ENCODE measurements around the gene SLC7A10. TPM values are rescaled to one million over a fixed set of nuclear protein-coding genes. Genes with fewer than 3 reads are reported as not detected.

The SLC7A10 gene
- total RNA-seq, 1 donor from 2014 or later = 1.4 TPM

DNA sequence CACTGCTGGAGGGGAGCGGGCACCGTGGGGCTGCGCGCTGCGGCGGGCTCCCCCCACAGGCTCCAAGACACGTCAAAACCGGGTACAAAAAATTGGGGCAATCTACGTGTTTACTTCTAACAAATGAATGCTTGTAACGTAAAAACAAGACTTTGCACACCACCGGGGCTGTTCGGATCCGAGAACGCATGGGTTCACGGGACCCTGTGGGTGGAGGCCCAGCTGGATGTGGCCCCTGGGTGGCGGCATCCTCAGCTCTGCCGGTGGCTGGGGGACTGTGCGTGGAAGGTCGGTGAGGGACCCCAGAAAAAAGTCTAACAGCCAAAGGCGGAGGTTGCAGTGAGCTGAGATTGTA is 10.3 kb upstream of the SLC7A10 start:
- H3K36me3 Mint-ChIP-seq (ENCODE audit: low read depth) = no peaks in the 10 kb centered on the region
- no peak for TF ChIP-seq CTCF (conservative IDR thresholded peaks at IDR 0.05)
- no peak overlapping the region for H3K27ac Mint-ChIP-seq (ENCODE audit: unreplicated experiment)
- H3K27me3 Mint-ChIP-seq (ENCODE audit: low read depth) = peaks cover 12% of the 10 kb centered on the region
- no peaks in the 10 kb centered on the region for H3K4me1 Mint-ChIP-seq
- H3K4me3 Mint-ChIP-seq = no peak overlapping the region
- H3K9me3 Mint-ChIP-seq = no peaks in the 10 kb centered on the region
- no peak for DNase-seq (ENCODE audit: low read depth, low spot score)

DNA sequence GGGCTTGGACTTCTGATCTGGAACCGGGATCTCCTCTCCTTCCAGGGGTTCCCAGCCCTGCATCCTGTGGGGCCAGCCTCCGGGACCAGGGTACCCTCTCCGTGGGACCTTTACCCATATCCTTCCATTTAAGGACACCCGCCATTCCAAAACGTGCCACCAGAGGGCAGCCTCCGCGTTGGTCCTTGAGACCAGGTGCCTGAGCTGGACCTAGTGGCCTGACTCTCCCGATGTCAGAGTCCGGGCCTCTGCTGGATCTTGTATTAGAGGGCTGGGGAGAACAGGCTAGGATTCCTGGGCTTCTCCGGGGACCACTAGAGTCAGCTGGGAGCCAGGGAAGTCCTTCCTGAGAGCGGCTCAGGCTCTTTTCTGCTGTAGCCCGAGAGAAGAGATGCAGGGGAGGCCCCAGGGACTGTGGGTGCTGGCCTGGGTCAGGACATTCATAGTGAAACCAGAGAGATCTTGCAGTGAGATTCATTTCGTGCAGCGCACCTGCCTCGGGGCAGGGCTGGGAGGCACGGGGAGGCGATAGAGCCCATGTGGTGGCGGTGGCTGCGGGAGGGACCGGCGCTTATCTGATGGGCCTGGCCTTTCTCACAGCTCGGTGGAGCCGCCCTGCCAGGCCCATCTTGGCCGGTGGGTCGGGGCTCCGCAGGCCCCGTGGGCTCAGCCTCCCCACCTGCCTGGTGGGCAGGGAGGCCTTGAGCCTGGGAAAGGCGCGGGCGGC is 9.8 kb upstream of the SLC7A10 start:
- Mint-ChIP-seq H3K27ac (ENCODE audit: unreplicated experiment) (no peak overlapping the region), H3K27me3 (ENCODE audit: low read depth) (peaks cover 17% of the 10 kb centered on the region), H3K9me3 (no peaks in the 10 kb centered on the region), H3K36me3 (ENCODE audit: low read depth) (no peaks in the 10 kb centered on the region), H3K4me3 (no peak overlapping the region), H3K4me1 (no peaks in the 10 kb centered on the region)
- peak; percentile 94 for DNase-seq (ENCODE audit: low read depth, low spot score)
- TF ChIP-seq CTCF (conservative IDR thresholded peaks at IDR 0.05) = peak; percentile 90

DNA sequence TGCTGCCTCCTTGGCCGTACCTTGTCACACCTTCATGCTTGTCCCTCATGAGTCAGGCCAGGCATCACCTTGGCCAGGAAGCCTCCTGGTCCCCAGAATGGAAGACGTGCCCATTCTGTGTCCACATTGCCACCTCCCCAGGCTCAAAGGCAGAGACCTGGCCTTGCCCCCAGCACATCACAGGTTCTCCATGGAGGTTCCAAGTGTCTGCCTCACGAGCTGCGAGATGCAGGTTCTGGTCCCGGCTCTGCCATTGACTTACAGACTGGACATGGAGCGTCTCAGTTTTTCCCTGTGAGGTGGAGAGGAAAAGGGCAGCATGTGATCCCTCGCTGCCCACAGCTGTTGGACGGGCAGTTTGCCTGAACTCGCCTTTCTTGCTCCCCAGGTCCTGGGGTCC is 9.1 kb upstream of the SLC7A10 start:
- Mint-ChIP-seq H3K4me3 (no peak overlapping the region), H3K27ac (ENCODE audit: unreplicated experiment) (no peak overlapping the region), H3K36me3 (ENCODE audit: low read depth) (no peaks in the 10 kb centered on the region), H3K27me3 (ENCODE audit: low read depth) (peaks cover 24% of the 10 kb centered on the region), H3K9me3 (no peaks in the 10 kb centered on the region), H3K4me1 (no peaks in the 10 kb centered on the region)
- DNase-seq (ENCODE audit: low read depth, low spot score) = no peak
- TF ChIP-seq CTCF (conservative IDR thresholded peaks at IDR 0.05) = no peak

- H3K4me1 Mint-ChIP-seq = no peaks in the 10 kb centered on the region
- TF ChIP-seq CTCF (conservative IDR thresholded peaks at IDR 0.05) = no peak
- no peak for DNase-seq (ENCODE audit: low read depth, low spot score)
Observed at GRCh38 chr19:33234092-33234491, 8.4 kb upstream of the SLC7A10 start.

GRCh38 chr19:33233056-33233873 is 7.6 kb upstream of the SLC7A10 start:
- Mint-ChIP-seq H3K27me3 (ENCODE audit: low read depth) (peaks cover 35% of the 10 kb centered on the region), H3K9me3 (peaks cover 6% of the 10 kb centered on the region), H3K4me1 (no peaks in the 10 kb centered on the region), H3K4me3 (no peak overlapping the region), H3K36me3 (ENCODE audit: low read depth) (no peaks in the 10 kb centered on the region), H3K27ac (ENCODE audit: unreplicated experiment) (no peak overlapping the region)
- DNase-seq (ENCODE audit: low read depth, low spot score) = no peak
- no peak for TF ChIP-seq CTCF (conservative IDR thresholded peaks at IDR 0.05)

More at GRCh38 chr19:33234092-33234491, 8.4 kb upstream of the SLC7A10 start:
- Mint-ChIP-seq H3K4me3 (no peak overlapping the region), H3K27me3 (ENCODE audit: low read depth) (peaks cover 27% of the 10 kb centered on the region), H3K27ac (ENCODE audit: unreplicated experiment) (no peak overlapping the region), H3K36me3 (ENCODE audit: low read depth) (no peaks in the 10 kb centered on the region), H3K9me3 (no peaks in the 10 kb centered on the region)

All from neural crest cell (in vitro differentiated cells).